Endothelial cell (in vitro differentiated cells): ENCODE results near the gene ANXA2. TPM values are rescaled to one million over a fixed set of nuclear protein-coding genes. Genes with fewer than 3 reads are reported as not detected.

ENCODE experiments used
- DNase-seq: peaks from one replicate; pipeline ENCODE4 v3.0.0; 2021; ENCODE audit warnings: low spot score
- H3K27ac Mint-ChIP-seq: one replicate; pipeline ENCODE4 v1.8.0; 2021; ENCODE audit warnings: mixed read lengths, inconsistent platforms; ENCODE audit not compliant: unreplicated experiment
- H3K27me3 Mint-ChIP-seq: one replicate; pipeline ENCODE4 v1.8.0; 2021; ENCODE audit warnings: mild to moderate bottlenecking, moderate library complexity, mixed read lengths, inconsistent platforms; ENCODE audit not compliant: unreplicated experiment
- H3K36me3 Mint-ChIP-seq: one replicate; pipeline ENCODE4 v1.8.0; 2021; ENCODE audit warnings: mild to moderate bottlenecking, low read depth, mixed read lengths, inconsistent platforms; ENCODE audit not compliant: unreplicated experiment
- H3K4me1 Mint-ChIP-seq: one replicate; pipeline ENCODE4 v1.8.0; 2021; ENCODE audit warnings: mild to moderate bottlenecking, mixed read lengths, inconsistent platforms; ENCODE audit not compliant: unreplicated experiment
- H3K4me3 Mint-ChIP-seq: one replicate; pipeline ENCODE4 v1.8.0; 2021; ENCODE audit warnings: mild to moderate bottlenecking, mixed read lengths, inconsistent platforms; ENCODE audit not compliant: unreplicated experiment
- H3K9me3 Mint-ChIP-seq: one replicate; pipeline ENCODE4 v1.8.0; 2021; ENCODE audit warnings: mixed read lengths, inconsistent platforms; ENCODE audit not compliant: unreplicated experiment
- total RNA-seq: library from RNA; stranded (reverse); fragmentation: NEBNext Ultra II Directional; extraction: Animal tissue kit (Norgen Biotek cat#: 25700); gene quantifications from one replicate; pipeline ENCODE4 v1.2.1, GENCODE V29; 2021; ENCODE audit not compliant: unreplicated experiment
- TF ChIP-seq, protein P1 (sequence below): fragments of 200-600 bp; sonication (generic); IDR thresholded peaks from one replicate; pipeline ENCODE4 v1.5.0; 2021; ENCODE audit warnings: antibody characterized with exemption; ENCODE audit not compliant: unreplicated experiment

The ANXA2 gene
- total RNA-seq, 1 donor from 2014 or later, result 283 TPM

DNA sequence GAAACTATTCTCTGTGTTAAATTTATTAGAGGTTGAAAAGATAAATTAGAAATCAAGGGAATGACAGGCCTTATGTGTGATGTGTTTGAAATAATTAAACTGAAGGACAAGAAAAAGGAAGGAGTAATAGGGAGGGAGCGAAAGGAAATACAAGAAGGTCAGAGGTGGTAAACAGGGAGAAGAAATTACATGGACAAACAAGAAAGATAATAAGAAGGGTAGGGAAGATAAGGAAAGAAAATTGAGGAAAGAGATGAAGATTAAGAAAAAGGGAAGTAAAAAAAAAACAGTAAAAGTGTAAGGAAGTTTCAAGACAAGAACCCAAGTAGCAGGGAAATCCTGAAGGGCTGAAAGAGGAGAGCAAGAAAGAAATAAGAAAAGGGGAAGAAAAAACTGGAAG lies 26.2 kb upstream of the ANXA2 start:
- Mint-ChIP-seq H3K9me3 (no peaks in the 10 kb centered on the region), H3K27ac (peak overlapping the region; percentile 96), H3K4me1 (peaks cover 13% of the 10 kb centered on the region), H3K27me3 (no peaks in the 10 kb centered on the region), H3K36me3 (no peaks in the 10 kb centered on the region), H3K4me3 (peak overlapping the region; percentile 3)
- TF ChIP-seq, protein P1, sequence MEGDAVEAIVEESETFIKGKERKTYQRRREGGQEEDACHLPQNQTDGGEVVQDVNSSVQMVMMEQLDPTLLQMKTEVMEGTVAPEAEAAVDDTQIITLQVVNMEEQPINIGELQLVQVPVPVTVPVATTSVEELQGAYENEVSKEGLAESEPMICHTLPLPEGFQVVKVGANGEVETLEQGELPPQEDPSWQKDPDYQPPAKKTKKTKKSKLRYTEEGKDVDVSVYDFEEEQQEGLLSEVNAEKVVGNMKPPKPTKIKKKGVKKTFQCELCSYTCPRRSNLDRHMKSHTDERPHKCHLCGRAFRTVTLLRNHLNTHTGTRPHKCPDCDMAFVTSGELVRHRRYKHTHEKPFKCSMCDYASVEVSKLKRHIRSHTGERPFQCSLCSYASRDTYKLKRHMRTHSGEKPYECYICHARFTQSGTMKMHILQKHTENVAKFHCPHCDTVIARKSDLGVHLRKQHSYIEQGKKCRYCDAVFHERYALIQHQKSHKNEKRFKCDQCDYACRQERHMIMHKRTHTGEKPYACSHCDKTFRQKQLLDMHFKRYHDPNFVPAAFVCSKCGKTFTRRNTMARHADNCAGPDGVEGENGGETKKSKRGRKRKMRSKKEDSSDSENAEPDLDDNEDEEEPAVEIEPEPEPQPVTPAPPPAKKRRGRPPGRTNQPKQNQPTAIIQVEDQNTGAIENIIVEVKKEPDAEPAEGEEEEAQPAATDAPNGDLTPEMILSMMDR, result no peak
- DNase-seq, result no peak

DNA sequence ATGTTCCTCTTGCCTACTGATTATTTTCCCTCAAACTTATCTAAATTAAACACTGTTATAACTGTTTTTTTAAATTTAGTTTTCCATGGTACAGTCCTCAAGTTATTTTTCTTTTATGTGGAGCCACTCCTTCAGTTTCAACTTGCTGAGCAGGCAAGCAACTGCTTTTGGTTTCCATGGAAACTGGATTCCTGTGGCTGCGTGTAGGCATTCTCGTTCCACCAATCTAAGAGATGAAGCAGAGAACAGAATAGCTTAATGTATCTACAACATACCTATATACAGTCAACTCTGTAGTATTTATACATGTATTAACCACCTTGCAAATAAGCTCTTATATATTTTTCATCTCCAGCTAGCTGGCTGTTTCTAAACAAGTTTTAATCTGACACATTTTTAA lies 25.8 kb upstream of the ANXA2 start:
- Mint-ChIP-seq H3K27ac (peak overlapping the region; percentile 96), H3K4me3 (no peak overlapping the region), H3K4me1 (peaks cover 13% of the 10 kb centered on the region), H3K36me3 (no peaks in the 10 kb centered on the region), H3K9me3 (no peaks in the 10 kb centered on the region), H3K27me3 (no peaks in the 10 kb centered on the region)
- DNase-seq, result peak; percentile 36
- TF ChIP-seq, protein P1, result no peak

DNA sequence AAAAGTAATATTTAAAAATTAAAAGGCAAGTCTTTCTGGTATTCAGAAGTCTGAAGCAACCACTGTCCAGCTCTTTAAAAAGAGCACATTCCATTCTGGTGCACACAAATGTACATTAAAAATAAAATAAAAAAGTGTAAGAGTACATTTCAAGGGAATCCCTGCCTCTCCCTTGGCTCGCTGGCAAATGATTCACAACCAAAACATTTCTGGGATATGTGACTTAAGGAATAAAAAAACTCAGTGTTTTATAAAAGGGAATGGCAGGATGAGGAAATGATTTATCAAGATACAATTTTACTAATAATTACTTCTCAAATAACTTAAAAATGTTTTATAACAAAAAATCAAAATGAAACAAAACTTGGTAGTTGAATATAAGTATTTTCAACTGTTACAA lies 23.8 kb upstream of the ANXA2 start:
- Mint-ChIP-seq H3K36me3 (no peaks in the 10 kb centered on the region), H3K4me3 (no peak overlapping the region), H3K4me1 (peaks cover 13% of the 10 kb centered on the region)

DNA sequence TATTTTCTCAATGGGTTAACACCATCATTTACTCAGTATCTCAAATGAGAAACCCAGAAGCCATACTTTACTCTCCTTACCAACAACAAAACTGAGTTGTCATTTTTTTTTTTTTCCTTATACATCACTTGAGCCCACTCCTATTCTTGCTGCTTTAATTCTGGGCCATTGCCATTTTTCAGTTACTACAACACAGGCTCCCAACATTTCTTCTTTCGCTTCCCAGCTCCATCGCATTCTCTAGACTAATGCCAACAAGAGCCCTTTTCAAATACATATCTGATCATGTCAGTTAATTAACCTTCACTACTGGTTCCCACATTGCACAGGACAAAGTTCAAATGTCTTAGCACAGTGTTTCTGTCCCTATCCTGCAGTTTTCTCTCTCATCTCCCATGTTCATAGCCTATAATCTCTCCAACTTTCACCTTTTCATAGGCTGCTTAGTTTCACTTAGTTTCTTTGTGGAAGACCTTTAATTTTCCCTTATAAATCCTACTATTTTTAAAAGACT lies 22.5 kb upstream of the ANXA2 start:
- no peak overlapping the region for H3K27ac Mint-ChIP-seq
- H3K36me3 Mint-ChIP-seq, result no peaks in the 10 kb centered on the region
- TF ChIP-seq, protein P1, result no peak
- H3K4me3 Mint-ChIP-seq, result no peak overlapping the region
- DNase-seq, result no peak
- peaks cover 13% of the 10 kb centered on the region for H3K4me1 Mint-ChIP-seq
- H3K27me3 Mint-ChIP-seq, result no peaks in the 10 kb centered on the region
- no peaks in the 10 kb centered on the region for H3K9me3 Mint-ChIP-seq

More for the DNA sequence above, 23.8 kb upstream of the ANXA2 start:
- TF ChIP-seq, protein P1, result no peak
- DNase-seq, result no peak
- H3K27me3 Mint-ChIP-seq, result no peaks in the 10 kb centered on the region
- H3K27ac Mint-ChIP-seq, result no peak overlapping the region
- no peaks in the 10 kb centered on the region for H3K9me3 Mint-ChIP-seq

DNA sequence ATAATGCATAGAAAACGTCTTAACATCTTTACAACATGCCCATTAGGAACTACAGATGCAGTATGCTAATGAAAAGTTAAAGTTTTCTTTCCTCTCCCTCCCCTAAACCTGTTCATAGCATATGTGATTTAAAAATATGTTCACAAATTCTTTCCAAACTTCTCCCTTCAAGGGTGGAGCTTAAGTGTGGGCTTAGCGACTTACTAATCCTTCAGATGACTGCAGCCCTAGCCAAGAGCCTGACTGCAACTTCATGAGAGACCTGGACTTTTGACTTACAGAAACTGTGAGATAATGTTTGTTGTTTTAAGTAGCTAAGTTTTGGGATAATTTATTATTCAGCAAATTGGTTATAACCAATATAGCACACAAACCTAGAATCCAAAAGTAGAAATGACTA lies 22.0 kb upstream of the ANXA2 start:
- H3K4me1 Mint-ChIP-seq, result peaks cover 11% of the 10 kb centered on the region
- H3K36me3 Mint-ChIP-seq, result no peaks in the 10 kb centered on the region
- DNase-seq, result no peak
- no peak overlapping the region for H3K4me3 Mint-ChIP-seq
- no peaks in the 10 kb centered on the region for H3K9me3 Mint-ChIP-seq
- TF ChIP-seq, protein P1, result no peak
- no peaks in the 10 kb centered on the region for H3K27me3 Mint-ChIP-seq
- H3K27ac Mint-ChIP-seq, result no peak overlapping the region
